Measurements from ENCODE around the gene GAS6. TPM values are rescaled to one million over a fixed set of nuclear protein-coding genes. Genes with fewer than 3 reads are reported as not detected.

GAS6 gene
- total RNA-seq, 1 experiment from 2014 or later: 49.4 TPM

GRCh38 chr13:113851826-113852535, 11.9 kb downstream of the GAS6 start:
- Histone ChIP-seq H3K4me2 (ENCODE audit: low read length) (no peak overlapping the region), H3K27ac (ENCODE audit: low read depth, low read length) (no peak overlapping the region), H3K9me2 (ENCODE audit: insufficient read depth) (no peaks in the 10 kb centered on the region), H3K4me3 (replicated peaks in 1 of 2; ENCODE audit: low read depth in 1 of 2, low read length in 2 of 2) (no peak overlapping the region), H3K79me2 (ENCODE audit: insufficient read depth, low read length) (peaks cover 96% of the 10 kb centered on the region), H2AFZ (ENCODE audit: low read depth, low read length, poor library complexity, severe bottlenecking) (no peak overlapping the region), H3K36me3 (ENCODE audit: control insufficient read depth in 1 of 2, insufficient read depth in 2 of 2, low read length in 2 of 2) (peaks cover 0 to 12% of the 10 kb centered on the region in 2 experiments; a peak in 2 of 4 replicates), H3K9me3 (ENCODE audit: control insufficient read depth in 1 of 2, insufficient read depth in 1 of 2, low read depth in 1 of 2, low read length in 2 of 2) (no peaks in the 10 kb centered on the region), H3K9ac (ENCODE audit: low read length) (no peak overlapping the region), H3K27me3 (ENCODE audit: insufficient read depth, low read length) (no peaks in the 10 kb centered on the region), H3K4me1 (ENCODE audit: control insufficient read depth in 1 of 2, insufficient read depth in 2 of 2, low read length in 2 of 2) (peaks cover 13 to 25% of the 10 kb centered on the region in 2 experiments), H4K20me1 (ENCODE audit: insufficient read depth) (no peaks in the 10 kb centered on the region)
- TF ChIP-seq SP1 (IDR thresholded peaks at IDR 0.05; ENCODE audit: low read depth) (no peak), FOSL1 (IDR thresholded peaks at IDR 0.05; ENCODE audit: low read depth) (no peak)
- DNase-seq (ENCODE audit: low read depth, low spot score) (no peak), ATAC-seq (no peak)
- ChIA-PET CTCF (no interaction called here), POLR2A (no interaction called here), RAD21 (ENCODE audit: low non-redundant PET in 1 of 2, low total read pairs in 2 of 2, uncharacterized antibody in 2 of 2, unreplicated experiment in 2 of 2) (no interaction called here)
- no TSS peak for BruUV-seq (replicated peaks)
- intact Hi-C loops (cut with micrococcal nuclease): no loop called here

DNA sequence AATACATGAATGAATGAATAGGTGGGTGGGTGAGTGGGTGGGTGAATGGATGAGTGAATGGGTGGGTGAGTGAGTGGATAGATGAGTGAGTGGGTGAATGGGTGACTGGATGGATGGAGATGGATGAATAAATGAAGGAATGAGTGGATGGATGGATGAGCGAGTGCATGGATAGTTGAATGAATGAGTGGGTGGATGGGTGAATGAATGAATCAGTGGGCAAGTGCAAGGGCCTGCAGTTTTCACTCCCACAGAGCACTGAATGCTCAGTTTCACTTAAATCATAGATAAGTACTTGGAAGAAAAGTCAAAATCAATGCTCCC, 12.4 kb downstream of the GAS6 start:
- BruUV-seq (replicated peaks): no TSS peak
- Histone ChIP-seq H3K4me3 (replicated peaks in 1 of 2; ENCODE audit: low read depth in 1 of 2, low read length in 2 of 2) (no peak overlapping the region), H4K20me1 (ENCODE audit: insufficient read depth) (no peaks in the 10 kb centered on the region), H2AFZ (ENCODE audit: low read depth, low read length, poor library complexity, severe bottlenecking) (no peak overlapping the region), H3K9ac (ENCODE audit: low read length) (no peak overlapping the region), H3K9me3 (ENCODE audit: control insufficient read depth in 1 of 2, insufficient read depth in 1 of 2, low read depth in 1 of 2, low read length in 2 of 2) (no peaks in the 10 kb centered on the region), H3K4me1 (ENCODE audit: control insufficient read depth in 1 of 2, insufficient read depth in 2 of 2, low read length in 2 of 2) (peaks cover 13 to 25% of the 10 kb centered on the region in 2 experiments), H3K79me2 (ENCODE audit: insufficient read depth, low read length) (peaks cover 96% of the 10 kb centered on the region), H3K27me3 (ENCODE audit: insufficient read depth, low read length) (no peaks in the 10 kb centered on the region), H3K9me2 (ENCODE audit: insufficient read depth) (no peaks in the 10 kb centered on the region), H3K36me3 (ENCODE audit: control insufficient read depth in 1 of 2, insufficient read depth in 2 of 2, low read length in 2 of 2) (peaks cover 0 to 12% of the 10 kb centered on the region in 2 experiments; a peak in 2 of 4 replicates), H3K4me2 (ENCODE audit: low read length) (no peak overlapping the region), H3K27ac (ENCODE audit: low read depth, low read length) (no peak overlapping the region)
- POLR2A ChIA-PET: no interaction called here
- ATAC-seq (no peak), DNase-seq (ENCODE audit: low read depth, low spot score) (no peak)
- intact Hi-C loops (cut with micrococcal nuclease): no loop called here
- RAD21 ChIA-PET (ENCODE audit: low non-redundant PET in 1 of 2, low total read pairs in 2 of 2, uncharacterized antibody in 2 of 2, unreplicated experiment in 2 of 2): no interaction called here
- CTCF ChIA-PET: no interaction called here
- no peak for TF ChIP-seq ELF1 (IDR thresholded peaks at IDR 0.05; ENCODE audit: borderline replicate concordance, low read depth)
- TF ChIP-seq POLR2A (IDR thresholded peaks at IDR 0.05; ENCODE audit: borderline replicate concordance, extremely low read depth, insufficient read depth, insufficient read length): no peak

Measured in HCT116 (cell line).